ENCODE data around the gene ELF2.
"Not testable (repeated sequence)": the region's sequence is repeated elsewhere in the genome, so short reads cannot be mapped to it uniquely, and the experiment has no call there.

Gene ELF2

DNA sequence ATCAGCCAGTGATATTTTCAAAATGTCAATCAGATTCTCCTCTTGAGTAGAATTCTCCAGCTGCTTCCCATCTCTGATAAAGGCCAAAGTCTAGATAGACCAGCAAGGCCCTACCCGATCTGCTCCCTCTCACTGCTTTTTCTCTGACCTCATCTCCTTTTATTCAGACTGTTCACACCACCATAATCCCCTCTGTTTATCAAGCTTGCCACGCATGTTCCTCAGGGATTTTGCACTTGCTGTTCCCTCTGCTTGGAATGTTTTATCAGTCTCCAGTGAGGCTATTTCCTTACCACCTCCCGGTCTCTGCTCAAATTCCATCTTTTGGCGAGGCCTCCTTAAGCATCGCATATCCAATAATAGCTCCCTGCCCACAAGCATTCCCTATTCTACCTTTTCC, 141.4 kb downstream of the ELF2 start:
- DNase-seq (ENCODE audit: low read depth in 1 of 2, low spot score in 1 of 2): no peak
- in situ Hi-C loops (cut with HindIII; ENCODE audit: low pct_unique_long_range_greater_than_20kb, low sequenced_read_pairs): no loop called here
- TF ChIP-seq JUND (IDR thresholded peaks at IDR 0.05; ENCODE audit: low read depth): no peak

DNA sequence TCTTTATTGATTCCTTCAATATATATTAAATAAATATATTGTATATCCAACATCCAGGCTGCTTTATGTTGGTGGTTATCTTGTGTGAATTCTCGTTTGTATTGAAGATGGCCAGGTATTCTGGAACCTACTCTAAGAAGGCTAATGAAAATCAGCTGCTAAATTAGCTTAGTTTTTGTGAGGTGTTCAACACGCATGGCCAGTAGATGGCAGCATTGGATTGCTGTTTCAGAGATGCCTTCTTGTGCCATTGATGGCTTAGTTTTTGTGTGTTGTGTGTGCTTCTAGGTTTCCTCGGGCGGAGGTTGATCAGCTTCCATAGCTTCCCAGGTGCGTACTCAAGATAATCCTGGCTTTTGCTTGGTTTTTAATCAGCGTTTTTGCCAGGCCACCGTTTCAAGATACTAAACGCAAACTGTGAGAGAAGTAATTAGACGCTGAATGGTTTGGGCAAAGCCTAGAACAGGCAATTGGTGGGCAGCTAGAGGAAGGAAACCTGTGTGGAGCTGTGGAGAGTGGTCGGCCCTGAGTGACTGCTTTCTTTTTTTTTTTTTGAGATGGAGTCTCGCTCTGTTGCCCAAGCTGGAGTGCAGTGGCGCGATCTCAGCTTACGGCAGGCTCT, 146.3 kb downstream of the ELF2 start:
- in situ Hi-C loops (cut with HindIII; ENCODE audit: low pct_unique_long_range_greater_than_20kb, low sequenced_read_pairs): no loop called here
- DNase-seq (ENCODE audit: low read depth in 1 of 2, low spot score in 1 of 2): peak; percentile 33 to 85
- TF ChIP-seq JUND (IDR thresholded peaks at IDR 0.05; ENCODE audit: low read depth): no peak

DNA sequence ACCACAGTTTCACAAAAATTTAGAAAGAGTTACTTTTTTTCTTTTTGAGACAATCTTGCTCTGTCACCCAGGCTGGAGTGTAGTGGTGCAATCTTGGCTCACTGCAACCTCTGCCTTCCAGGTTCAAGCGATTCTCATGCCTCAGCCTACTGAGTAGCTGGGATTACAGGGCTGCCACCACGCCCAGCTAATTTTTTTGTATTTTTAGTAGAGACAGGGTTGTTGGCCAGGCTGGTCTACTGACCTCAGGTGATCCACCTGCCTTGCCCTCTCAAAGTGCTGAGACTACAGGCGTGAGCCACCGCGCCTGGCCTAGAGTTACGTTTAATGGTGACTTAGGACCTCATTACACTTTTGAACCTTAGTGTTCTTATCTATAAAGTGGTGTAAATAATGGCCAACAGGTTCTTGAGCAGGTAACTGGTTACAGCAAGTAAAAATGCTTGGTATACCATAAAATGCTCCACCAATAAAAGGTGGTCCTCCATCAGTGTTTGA, 147.1 kb downstream of the ELF2 start:
- DNase-seq (ENCODE audit: low read depth in 1 of 2, low spot score in 1 of 2); in situ Hi-C loops (cut with HindIII; ENCODE audit: low pct_unique_long_range_greater_than_20kb, low sequenced_read_pairs): not testable (repeated sequence)

DNA sequence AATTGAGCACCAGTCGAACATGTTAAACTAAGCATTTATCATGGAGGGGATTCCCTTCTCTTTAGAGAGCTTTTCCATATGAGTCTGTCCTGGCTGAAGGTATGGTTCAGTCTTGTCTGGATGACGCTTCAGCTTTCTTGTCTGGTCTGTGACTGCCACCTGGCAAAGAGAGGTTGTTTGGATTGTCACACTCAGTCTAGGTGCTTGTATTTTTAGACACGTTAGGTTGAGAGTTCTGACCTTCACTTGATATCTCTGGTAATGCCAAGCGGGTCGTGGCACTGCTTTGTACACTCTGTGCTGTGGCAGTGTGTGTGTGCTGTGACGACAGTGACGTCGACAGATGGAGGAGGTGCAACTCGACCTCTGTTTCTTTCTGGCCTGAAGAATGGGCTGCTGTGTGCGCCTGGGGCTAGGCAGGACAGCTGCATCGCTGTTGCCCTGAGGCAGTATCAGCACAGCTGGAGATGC, 148.8 kb downstream of the ELF2 start:
- peak in 1 of 2 experiments; percentile 19 for DNase-seq (ENCODE audit: low read depth in 1 of 2, low spot score in 1 of 2)
- TF ChIP-seq JUND (IDR thresholded peaks at IDR 0.05; ENCODE audit: low read depth): no peak
- in situ Hi-C loops (cut with HindIII; ENCODE audit: low pct_unique_long_range_greater_than_20kb, low sequenced_read_pairs): no loop called here

DNA sequence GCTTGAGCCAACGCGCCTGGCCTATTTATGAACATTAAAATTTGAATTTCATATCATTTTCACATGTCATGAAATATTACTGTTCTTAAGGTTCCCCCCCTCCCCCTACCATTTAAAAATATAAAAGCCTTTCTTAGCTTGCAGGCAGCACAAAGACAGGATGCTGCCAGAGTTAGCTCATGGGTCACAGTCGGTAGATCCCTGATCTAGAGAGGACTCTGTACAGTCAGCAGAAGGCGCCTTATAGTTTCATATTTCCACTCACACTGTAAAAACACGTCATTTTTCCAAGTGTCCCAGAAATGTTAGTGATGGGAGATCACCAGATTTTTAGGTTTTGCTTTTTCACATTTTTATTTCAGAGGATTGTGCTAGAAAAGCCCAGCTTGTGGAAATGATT, 149.2 kb downstream of the ELF2 start:
- in situ Hi-C loops (cut with HindIII; ENCODE audit: low pct_unique_long_range_greater_than_20kb, low sequenced_read_pairs): no loop called here

DNA sequence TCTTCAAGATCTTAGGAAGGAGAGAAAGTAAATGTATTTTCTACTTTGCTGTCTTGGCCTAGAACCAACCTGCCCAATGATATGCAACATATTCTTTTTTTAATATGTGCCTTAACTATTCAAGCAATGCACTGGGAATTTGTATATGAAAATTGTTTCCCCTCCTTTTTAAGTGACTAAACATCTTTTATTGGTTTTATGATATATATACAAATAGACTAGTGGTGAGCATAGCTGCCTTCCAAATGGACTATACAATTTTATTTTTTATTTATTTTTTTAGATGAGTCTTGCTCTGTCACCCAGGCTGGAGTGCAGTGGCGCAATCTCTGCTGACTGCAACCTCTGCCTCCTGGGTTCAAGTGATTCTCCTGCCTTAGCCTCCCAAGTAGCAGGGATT, 151.2 kb downstream of the ELF2 start:
- in situ Hi-C loops (cut with HindIII; ENCODE audit: low pct_unique_long_range_greater_than_20kb, low sequenced_read_pairs): no loop called here
- no peak for TF ChIP-seq JUND (IDR thresholded peaks at IDR 0.05; ENCODE audit: low read depth)
- no peak for DNase-seq (ENCODE audit: low read depth in 1 of 2, low spot score in 1 of 2)

More for the DNA sequence above, 149.2 kb downstream of the ELF2 start:
- DNase-seq (ENCODE audit: low read depth in 1 of 2, low spot score in 1 of 2): no peak
- TF ChIP-seq JUND (IDR thresholded peaks at IDR 0.05; ENCODE audit: low read depth): no peak

DNA sequence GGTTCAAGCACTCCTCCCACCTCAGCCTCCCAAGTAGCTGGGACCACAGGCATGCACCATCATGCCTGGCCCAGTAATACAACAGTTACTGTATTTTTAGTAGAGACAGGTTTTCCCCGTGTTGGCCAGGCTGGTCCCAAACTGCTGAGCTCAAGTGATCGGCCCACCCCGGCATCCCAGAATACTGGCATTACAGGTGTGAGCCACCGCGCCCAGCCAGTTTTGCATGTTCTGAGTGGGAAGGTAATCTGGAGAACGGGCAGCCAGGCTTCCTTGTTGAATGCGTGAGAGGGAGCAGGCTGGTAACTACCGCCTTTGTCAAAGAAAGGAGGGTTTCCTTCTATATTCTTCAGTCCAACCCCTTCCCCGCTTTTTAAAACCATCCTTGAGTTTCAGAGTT, 152.3 kb downstream of the ELF2 start:
- TF ChIP-seq JUND (IDR thresholded peaks at IDR 0.05; ENCODE audit: low read depth): no peak
- in situ Hi-C loops (cut with HindIII; ENCODE audit: low pct_unique_long_range_greater_than_20kb, low sequenced_read_pairs): no loop called here
- peak in 1 of 2 experiments; percentile 75 for DNase-seq (ENCODE audit: low read depth in 1 of 2, low spot score in 1 of 2)

DNA sequence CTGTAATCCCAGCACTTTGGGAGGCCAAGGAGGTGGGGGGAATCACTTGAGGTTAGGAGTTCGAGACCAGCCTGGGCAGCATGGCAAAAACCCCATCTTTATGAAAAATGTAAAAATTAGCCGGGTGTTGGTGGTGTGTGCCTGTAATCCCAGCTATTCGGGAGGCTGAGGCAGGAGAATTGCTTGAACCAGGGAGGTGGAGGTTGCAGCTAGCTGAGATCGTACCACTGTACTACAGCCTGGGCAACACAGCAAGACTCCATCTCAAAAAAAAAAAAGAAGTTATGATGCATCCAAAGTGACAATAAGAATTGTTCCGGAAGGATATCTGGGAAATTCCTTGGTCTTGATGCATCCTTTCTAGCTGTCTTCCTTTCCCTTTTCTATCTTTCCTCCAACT, 154.2 kb downstream of the ELF2 start:
- no peak for DNase-seq (ENCODE audit: low read depth in 1 of 2, low spot score in 1 of 2)

DNA sequence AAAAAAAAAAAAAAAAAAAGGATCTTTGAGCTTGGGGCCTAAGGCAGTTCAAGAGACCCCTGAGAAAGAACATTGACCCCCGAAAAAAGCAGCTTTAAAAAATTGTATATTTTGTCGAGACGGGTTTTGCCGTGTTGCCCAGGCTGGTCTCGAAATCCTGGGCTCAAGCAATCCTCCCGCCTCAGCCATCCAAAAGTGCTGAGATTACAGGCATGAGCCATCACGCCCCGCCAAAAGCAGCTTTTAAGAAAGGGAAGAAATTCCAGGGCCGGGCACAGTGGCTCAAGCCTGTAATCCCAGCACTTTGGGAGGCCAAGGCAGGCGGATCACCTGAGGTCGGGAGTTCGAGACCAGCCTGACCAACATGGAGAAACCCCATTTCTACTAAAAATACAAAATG, 155.9 kb downstream of the ELF2 start:
- not testable (repeated sequence) for DNase-seq (ENCODE audit: low read depth in 1 of 2, low spot score in 1 of 2)

More for the DNA sequence above, 154.2 kb downstream of the ELF2 start:
- no peak for TF ChIP-seq JUND (IDR thresholded peaks at IDR 0.05; ENCODE audit: low read depth)
- in situ Hi-C loops (cut with HindIII; ENCODE audit: low pct_unique_long_range_greater_than_20kb, low sequenced_read_pairs): no loop called here

DNA sequence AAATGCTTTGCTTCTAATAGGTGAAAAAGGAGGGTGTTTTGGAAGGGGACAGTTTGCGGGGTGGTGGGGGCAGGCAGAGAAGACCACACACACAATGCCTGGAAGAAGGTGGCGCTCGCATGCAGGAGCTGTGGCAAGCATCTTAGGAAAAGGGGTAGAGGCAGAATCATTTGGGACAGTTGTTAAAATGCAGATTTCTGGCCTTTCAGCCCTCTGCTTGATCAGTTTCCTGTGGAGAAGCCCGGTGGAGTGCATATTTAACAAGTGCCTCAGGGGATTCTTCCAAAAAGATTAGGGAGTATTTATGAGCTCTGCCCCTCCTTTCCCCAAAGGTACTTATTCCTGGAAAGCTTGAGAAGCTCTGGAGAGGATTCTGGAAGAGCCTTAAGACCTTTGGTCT, 156.6 kb downstream of the ELF2 start:
- DNase-seq (ENCODE audit: low read depth in 1 of 2, low spot score in 1 of 2): no peak
- no peak for TF ChIP-seq JUND (IDR thresholded peaks at IDR 0.05; ENCODE audit: low read depth)
- in situ Hi-C loops (cut with HindIII; ENCODE audit: low pct_unique_long_range_greater_than_20kb, low sequenced_read_pairs): no loop called here

More for the DNA sequence above, 155.9 kb downstream of the ELF2 start:
- in situ Hi-C loops (cut with HindIII; ENCODE audit: low pct_unique_long_range_greater_than_20kb, low sequenced_read_pairs): not testable (repeated sequence)

DNA sequence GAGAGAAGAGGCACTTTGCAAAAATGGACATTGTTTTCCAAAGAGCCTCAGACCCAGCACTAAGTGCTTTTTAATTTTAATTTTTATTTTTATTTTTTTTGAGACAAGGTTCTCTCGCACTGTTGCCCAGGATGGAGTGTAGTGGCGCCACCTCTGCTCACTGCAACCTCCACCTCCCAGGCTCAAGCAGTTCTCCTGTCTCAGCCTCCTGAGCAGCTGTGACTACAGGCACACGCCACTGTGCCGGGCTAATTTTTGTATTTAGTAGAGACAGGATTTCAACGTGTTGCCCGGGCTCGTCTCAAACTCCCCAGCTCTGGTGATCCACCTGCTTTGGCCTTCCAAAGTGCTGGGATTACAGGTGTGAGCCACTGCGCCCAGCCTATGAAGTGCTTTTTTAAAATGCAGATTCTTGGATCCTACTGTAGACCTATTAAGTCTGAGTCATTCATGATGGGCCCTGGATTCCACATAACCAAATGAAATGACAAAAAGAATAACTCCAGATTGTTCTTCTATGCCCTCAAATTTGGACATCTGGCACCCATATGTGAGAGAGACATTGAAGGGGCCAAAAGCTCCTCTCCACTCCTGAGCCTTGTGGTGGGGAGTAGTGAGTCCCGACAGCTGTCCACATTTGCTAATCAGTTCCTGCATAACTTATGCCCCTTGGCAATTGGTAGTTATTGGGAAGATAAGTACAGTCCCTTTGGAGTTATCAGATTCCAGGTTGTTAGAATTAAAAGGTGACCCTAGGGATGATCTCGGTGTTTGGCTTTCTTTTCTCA, 157.9 kb downstream of the ELF2 start:
- no peak for DNase-seq (ENCODE audit: low read depth in 1 of 2, low spot score in 1 of 2)
- TF ChIP-seq JUND (IDR thresholded peaks at IDR 0.05; ENCODE audit: low read depth): no peak
- in situ Hi-C loops (cut with HindIII; ENCODE audit: low pct_unique_long_range_greater_than_20kb, low sequenced_read_pairs): no loop called here

DNA sequence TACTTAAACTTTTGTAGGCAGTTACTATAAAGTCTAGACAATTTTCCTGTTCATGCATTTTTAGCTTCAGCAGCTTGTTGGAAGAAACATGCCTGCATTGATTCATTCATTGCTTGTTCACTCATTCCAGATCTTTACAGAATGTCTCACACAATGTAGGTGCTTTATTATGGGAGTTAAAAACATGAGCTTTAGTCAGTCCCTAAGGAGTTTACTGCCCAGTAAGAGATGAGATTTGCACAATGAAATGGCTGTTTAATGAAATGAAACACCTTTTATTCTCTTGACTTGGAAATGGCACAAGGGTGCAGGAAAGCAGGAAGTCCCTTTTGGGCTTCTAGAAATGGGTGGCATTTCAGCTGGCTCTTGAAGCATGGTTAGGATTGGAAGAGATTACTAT, 158.5 kb downstream of the ELF2 start:
- DNase-seq (ENCODE audit: low read depth in 1 of 2, low spot score in 1 of 2): no peak
- no peak for TF ChIP-seq JUND (IDR thresholded peaks at IDR 0.05; ENCODE audit: low read depth)
- in situ Hi-C loops (cut with HindIII; ENCODE audit: low pct_unique_long_range_greater_than_20kb, low sequenced_read_pairs): no loop called here

DNA sequence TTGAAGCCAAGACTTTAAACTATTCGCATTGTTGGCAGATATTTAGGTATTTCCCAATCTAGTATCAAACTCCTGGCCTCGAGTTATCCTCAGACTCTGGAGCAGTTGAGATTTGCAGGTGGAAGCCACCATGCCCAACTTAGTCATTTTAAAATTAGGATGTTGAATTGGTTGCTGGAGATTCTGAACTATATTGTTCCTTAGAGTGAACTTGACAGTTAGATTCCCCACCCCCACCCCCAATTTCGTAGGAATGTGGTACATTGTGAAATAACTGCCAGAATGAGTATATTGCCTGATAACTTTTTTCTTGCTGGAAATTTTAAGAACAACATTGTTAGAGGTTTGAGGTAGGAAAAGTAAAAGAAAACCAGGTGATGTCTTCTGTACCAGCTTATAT, 159.2 kb downstream of the ELF2 start:
- no peak for TF ChIP-seq JUND (IDR thresholded peaks at IDR 0.05; ENCODE audit: low read depth)
- no peak for DNase-seq (ENCODE audit: low read depth in 1 of 2, low spot score in 1 of 2)
- in situ Hi-C loops (cut with HindIII; ENCODE audit: low pct_unique_long_range_greater_than_20kb, low sequenced_read_pairs): no loop called here
